ENCODE data around the gene SLC26A4. TPM values are rescaled to one million over a fixed set of nuclear protein-coding genes. Genes with fewer than 3 reads are reported as not detected.

Gene SLC26A4
- total and polyA plus RNA-seq, 10 of the 15 experiments (the other 5 are each of a cell fraction or from before 2014, with no cell fraction given): 0.01 to 0.18 (median 0.08) TPM; not detected in 5

DNA sequence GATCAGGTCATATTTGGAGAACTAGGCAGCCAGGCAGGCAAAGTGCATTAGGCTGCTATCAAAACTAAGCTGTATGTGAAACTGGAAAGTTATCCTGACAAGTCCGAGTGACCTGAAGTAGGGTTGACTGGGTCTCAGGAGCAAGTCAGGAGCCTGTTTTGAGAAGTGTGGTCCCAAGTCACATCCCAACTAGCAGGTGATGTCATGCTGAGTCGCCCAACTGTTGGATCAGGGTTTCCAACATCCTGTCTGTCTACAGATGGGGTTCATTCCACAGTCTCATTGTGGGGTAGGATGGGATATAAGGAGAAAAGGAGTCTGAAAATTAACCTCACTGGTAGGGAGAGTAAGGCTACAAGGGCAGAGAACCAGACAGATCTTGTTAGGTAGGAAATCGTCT is 27.0 kb downstream of the SLC26A4 start:
- ChIA-PET POLR2A (no interaction called here), RAD21 (ENCODE audit: unreplicated experiment) (no interaction called here), CTCF (interaction anchor here (0.7 kb wide), 1 partner anchor 8 kb away, joined by 3 read pairs; no protein-coding TSS in a partner anchor), SMC1A (ENCODE audit: uncharacterized antibody, unreplicated experiment) (no interaction called here)
- no peaks in the 10 kb centered on the region for H3K79me2 ChIP-seq (ENCODE audit: control insufficient read depth, insufficient read depth, low read length)
- ATAC-seq: no peak
- BruUV-seq (replicated peaks): no TSS peak
- H3K4me3 ChIP-seq: no peak overlapping the region
- no peaks in the 10 kb centered on the region for H3K36me3 ChIP-seq (ENCODE audit: control insufficient read depth in 2 of 2, insufficient read depth in 2 of 2, low read length in 1 of 2)
- no peaks in the 10 kb centered on the region for H3K4me1 ChIP-seq (ENCODE audit: control insufficient read depth, insufficient read depth, low read length)
- 15% methylated on average over 3 of the region's 3 CpGs for WGBS (ENCODE audit: insufficient coverage, insufficient replicate concordance, low lambda C conversion rate, missing lambda C conversion rate)
- H3K9ac ChIP-seq (ENCODE audit: control insufficient read depth, insufficient read depth, low read length): no peak overlapping the region
- peaks cover 2 to 3% of the 10 kb centered on the region in 2 experiments; a peak in 3 of 4 replicates for H3K27me3 ChIP-seq (replicated peaks in 1 of 2; ENCODE audit: control insufficient read depth in 2 of 2, insufficient read depth in 2 of 2, low read length in 1 of 2)
- H3K27ac ChIP-seq (ENCODE audit: control insufficient read depth, insufficient read depth): no peak overlapping the region
- no peaks in the 10 kb centered on the region; the same call in 1 of the 2 replicates for H4K20me1 ChIP-seq (ENCODE audit: control insufficient read depth, insufficient read depth)
- no peak for DNase-seq (ENCODE audit: low read depth, low spot score)
- H2AFZ ChIP-seq (ENCODE audit: control insufficient read depth, low read depth, low read length): no peak overlapping the region
- no peak for TF ChIP-seq MTA2 (IDR thresholded peaks at IDR 0.05; ENCODE audit: low read depth)
- TF ChIP-seq BCL11A (IDR thresholded peaks at IDR 0.05; ENCODE audit: low read depth, low read length): no peak
- no peak for TF ChIP-seq CHD4 (IDR thresholded peaks at IDR 0.05)
- no peak for TF ChIP-seq ESRRA (IDR thresholded peaks at IDR 0.05; ENCODE audit: low read length)
- TF ChIP-seq SREBF2 (IDR thresholded peaks at IDR 0.05; ENCODE audit: low read length): no peak
- TF ChIP-seq CREM (IDR thresholded peaks at IDR 0.05; ENCODE audit: low read depth): no peak
- no peak for TF ChIP-seq FOS (IDR thresholded peaks at IDR 0.05; ENCODE audit: borderline replicate concordance, extremely low read depth, insufficient read length)
- TF ChIP-seq, protein P1, sequence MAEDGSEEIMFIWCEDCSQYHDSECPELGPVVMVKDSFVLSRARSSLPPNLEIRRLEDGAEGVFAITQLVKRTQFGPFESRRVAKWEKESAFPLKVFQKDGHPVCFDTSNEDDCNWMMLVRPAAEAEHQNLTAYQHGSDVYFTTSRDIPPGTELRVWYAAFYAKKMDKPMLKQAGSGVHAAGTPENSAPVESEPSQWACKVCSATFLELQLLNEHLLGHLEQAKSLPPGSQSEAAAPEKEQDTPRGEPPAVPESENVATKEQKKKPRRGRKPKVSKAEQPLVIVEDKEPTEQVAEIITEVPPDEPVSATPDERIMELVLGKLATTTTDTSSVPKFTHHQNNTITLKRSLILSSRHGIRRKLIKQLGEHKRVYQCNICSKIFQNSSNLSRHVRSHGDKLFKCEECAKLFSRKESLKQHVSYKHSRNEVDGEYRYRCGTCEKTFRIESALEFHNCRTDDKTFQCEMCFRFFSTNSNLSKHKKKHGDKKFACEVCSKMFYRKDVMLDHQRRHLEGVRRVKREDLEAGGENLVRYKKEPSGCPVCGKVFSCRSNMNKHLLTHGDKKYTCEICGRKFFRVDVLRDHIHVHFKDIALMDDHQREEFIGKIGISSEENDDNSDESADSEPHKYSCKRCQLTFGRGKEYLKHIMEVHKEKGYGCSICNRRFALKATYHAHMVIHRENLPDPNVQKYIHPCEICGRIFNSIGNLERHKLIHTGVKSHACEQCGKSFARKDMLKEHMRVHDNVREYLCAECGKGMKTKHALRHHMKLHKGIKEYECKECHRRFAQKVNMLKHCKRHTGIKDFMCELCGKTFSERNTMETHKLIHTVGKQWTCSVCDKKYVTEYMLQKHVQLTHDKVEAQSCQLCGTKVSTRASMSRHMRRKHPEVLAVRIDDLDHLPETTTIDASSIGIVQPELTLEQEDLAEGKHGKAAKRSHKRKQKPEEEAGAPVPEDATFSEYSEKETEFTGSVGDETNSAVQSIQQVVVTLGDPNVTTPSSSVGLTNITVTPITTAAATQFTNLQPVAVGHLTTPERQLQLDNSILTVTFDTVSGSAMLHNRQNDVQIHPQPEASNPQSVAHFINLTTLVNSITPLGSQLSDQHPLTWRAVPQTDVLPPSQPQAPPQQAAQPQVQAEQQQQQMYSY (CRISPR knock-in tag; IDR thresholded peaks at IDR 0.05): no peak
- TF ChIP-seq CBX5 (IDR thresholded peaks at IDR 0.05; ENCODE audit: low read depth): no peak
- TF ChIP-seq SRF (IDR thresholded peaks at IDR 0.05; ENCODE audit: low read depth in 2 of 2, low read length in 2 of 2): no peak
- TF ChIP-seq HCFC1 (IDR thresholded peaks at IDR 0.05; ENCODE audit: low read length): no peak
- TF ChIP-seq, protein P2, sequence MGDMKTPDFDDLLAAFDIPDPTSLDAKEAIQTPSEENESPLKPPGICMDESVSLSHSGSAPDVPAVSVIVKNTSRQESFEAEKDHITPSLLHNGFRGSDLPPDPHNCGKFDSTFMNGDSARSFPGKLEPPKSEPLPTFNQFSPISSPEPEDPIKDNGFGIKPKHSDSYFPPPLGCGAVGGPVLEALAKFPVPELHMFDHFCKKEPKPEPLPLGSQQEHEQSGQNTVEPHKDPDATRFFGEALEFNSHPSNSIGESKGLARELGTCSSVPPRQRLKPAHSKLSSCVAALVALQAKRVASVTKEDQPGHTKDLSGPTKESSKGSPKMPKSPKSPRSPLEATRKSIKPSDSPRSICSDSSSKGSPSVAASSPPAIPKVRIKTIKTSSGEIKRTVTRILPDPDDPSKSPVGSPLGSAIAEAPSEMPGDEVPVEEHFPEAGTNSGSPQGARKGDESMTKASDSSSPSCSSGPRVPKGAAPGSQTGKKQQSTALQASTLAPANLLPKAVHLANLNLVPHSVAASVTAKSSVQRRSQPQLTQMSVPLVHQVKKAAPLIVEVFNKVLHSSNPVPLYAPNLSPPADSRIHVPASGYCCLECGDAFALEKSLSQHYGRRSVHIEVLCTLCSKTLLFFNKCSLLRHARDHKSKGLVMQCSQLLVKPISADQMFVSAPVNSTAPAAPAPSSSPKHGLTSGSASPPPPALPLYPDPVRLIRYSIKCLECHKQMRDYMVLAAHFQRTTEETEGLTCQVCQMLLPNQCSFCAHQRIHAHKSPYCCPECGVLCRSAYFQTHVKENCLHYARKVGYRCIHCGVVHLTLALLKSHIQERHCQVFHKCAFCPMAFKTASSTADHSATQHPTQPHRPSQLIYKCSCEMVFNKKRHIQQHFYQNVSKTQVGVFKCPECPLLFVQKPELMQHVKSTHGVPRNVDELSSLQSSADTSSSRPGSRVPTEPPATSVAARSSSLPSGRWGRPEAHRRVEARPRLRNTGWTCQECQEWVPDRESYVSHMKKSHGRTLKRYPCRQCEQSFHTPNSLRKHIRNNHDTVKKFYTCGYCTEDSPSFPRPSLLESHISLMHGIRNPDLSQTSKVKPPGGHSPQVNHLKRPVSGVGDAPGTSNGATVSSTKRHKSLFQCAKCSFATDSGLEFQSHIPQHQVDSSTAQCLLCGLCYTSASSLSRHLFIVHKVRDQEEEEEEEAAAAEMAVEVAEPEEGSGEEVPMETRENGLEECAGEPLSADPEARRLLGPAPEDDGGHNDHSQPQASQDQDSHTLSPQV (IDR thresholded peaks at IDR 0.05): no peak
- H3K4me2 ChIP-seq (ENCODE audit: control insufficient read depth, insufficient read depth): no peak overlapping the region
- intact Hi-C loops (cut with micrococcal nuclease; ENCODE audit: unreplicated experiment): no loop called here
- no peaks in the 10 kb centered on the region for H3K9me3 ChIP-seq (replicated peaks; ENCODE audit: control insufficient read depth, insufficient read depth, low read length)
- no peak for FAIRE-seq
- in situ Hi-C loops (cut with MboI): no loop called here
